Measurements from ENCODE around the gene DEGS1.

DEGS1 gene

GRCh38 chr1:224170748-224171478 is 12.1 kb upstream of the DEGS1 start:
- H3K27me3 Mint-ChIP-seq: no peaks in the 10 kb centered on the region

GRCh38 chr1:224172229-224172628 is 10.8 kb upstream of the DEGS1 start:
- peak overlapping the region; percentile 69 for H3K27ac Mint-ChIP-seq
- no peaks in the 10 kb centered on the region for H3K9me3 Mint-ChIP-seq
- no peaks in the 10 kb centered on the region for H3K27me3 Mint-ChIP-seq
- H3K36me3 Mint-ChIP-seq: peaks cover 4% of the 10 kb centered on the region
- peaks cover 38% of the 10 kb centered on the region for H3K4me1 Mint-ChIP-seq
- H3K4me3 Mint-ChIP-seq: no peak overlapping the region

More at GRCh38 chr1:224170748-224171478, 12.1 kb upstream of the DEGS1 start:
- no peaks in the 10 kb centered on the region for H3K9me3 Mint-ChIP-seq
- H3K27ac Mint-ChIP-seq: peak overlapping the region; percentile 51
- peak overlapping the region; percentile 52 for H3K4me3 Mint-ChIP-seq
- H3K36me3 Mint-ChIP-seq: peaks cover 4% of the 10 kb centered on the region
- H3K4me1 Mint-ChIP-seq: peaks cover 41% of the 10 kb centered on the region

GRCh38 chr1:224173523-224173922 is 9.5 kb upstream of the DEGS1 start:
- H3K4me1 Mint-ChIP-seq: peaks cover 38% of the 10 kb centered on the region
- H3K9me3 Mint-ChIP-seq: no peaks in the 10 kb centered on the region
- no peak overlapping the region for H3K27ac Mint-ChIP-seq
- no peaks in the 10 kb centered on the region for H3K27me3 Mint-ChIP-seq
- H3K4me3 Mint-ChIP-seq: no peak overlapping the region
- H3K36me3 Mint-ChIP-seq: peaks cover 4% of the 10 kb centered on the region

- H3K9me3 Mint-ChIP-seq: no peaks in the 10 kb centered on the region
- no peaks in the 10 kb centered on the region for H3K27me3 Mint-ChIP-seq
- H3K4me1 Mint-ChIP-seq: peaks cover 17% of the 10 kb centered on the region
- H3K4me3 Mint-ChIP-seq: peak overlapping the region; percentile 57
- H3K36me3 Mint-ChIP-seq: peaks cover 4% of the 10 kb centered on the region
- no peak overlapping the region for H3K27ac Mint-ChIP-seq
Measured at GRCh38 chr1:224175617-224176016, 7.4 kb upstream of the DEGS1 start.

- H3K27ac Mint-ChIP-seq: no peak overlapping the region
- peaks cover 18% of the 10 kb centered on the region for H3K4me1 Mint-ChIP-seq
- H3K27me3 Mint-ChIP-seq: no peaks in the 10 kb centered on the region
- no peak overlapping the region for H3K4me3 Mint-ChIP-seq
- no peaks in the 10 kb centered on the region for H3K9me3 Mint-ChIP-seq
- H3K36me3 Mint-ChIP-seq: no peaks in the 10 kb centered on the region
Measured at GRCh38 chr1:224177356-224177999, 5.6 kb upstream of the DEGS1 start.

GRCh38 chr1:224178894-224179293 is 4.1 kb upstream of the DEGS1 start:
- Mint-ChIP-seq H3K9me3 (no peaks in the 10 kb centered on the region), H3K36me3 (no peaks in the 10 kb centered on the region), H3K27me3 (no peaks in the 10 kb centered on the region), H3K4me3 (no peak overlapping the region), H3K4me1 (peaks cover 19% of the 10 kb centered on the region), H3K27ac (peak overlapping the region; percentile 35)

- no peaks in the 10 kb centered on the region for H3K36me3 Mint-ChIP-seq
- no peaks in the 10 kb centered on the region for H3K9me3 Mint-ChIP-seq
- peak overlapping the region; percentile 15 for H3K4me3 Mint-ChIP-seq
- no peaks in the 10 kb centered on the region for H3K27me3 Mint-ChIP-seq
- peaks cover 36% of the 10 kb centered on the region for H3K4me1 Mint-ChIP-seq
- H3K27ac Mint-ChIP-seq: peak overlapping the region; percentile 59
Measured at GRCh38 chr1:224180783-224181452, 2.1 kb upstream of the DEGS1 start.

GRCh38 chr1:224181453-224181810 is 1.6 kb upstream of the DEGS1 start:
- H3K9me3 Mint-ChIP-seq: no peaks in the 10 kb centered on the region
- H3K4me3 Mint-ChIP-seq: peak overlapping the region; percentile 82
- peak overlapping the region; percentile 86 for H3K27ac Mint-ChIP-seq
- H3K4me1 Mint-ChIP-seq: peaks cover 41% of the 10 kb centered on the region
- no peaks in the 10 kb centered on the region for H3K36me3 Mint-ChIP-seq
- no peaks in the 10 kb centered on the region for H3K27me3 Mint-ChIP-seq

- H3K9me3 Mint-ChIP-seq: no peaks in the 10 kb centered on the region
- no peaks in the 10 kb centered on the region for H3K27me3 Mint-ChIP-seq
- peaks cover 2% of the 10 kb centered on the region for H3K36me3 Mint-ChIP-seq
- H3K4me3 Mint-ChIP-seq: peak overlapping the region; percentile 82
- peak overlapping the region; percentile 86 for H3K27ac Mint-ChIP-seq
- peaks cover 47% of the 10 kb centered on the region for H3K4me1 Mint-ChIP-seq
Measured at GRCh38 chr1:224182057-224182865, 779 bp upstream of the DEGS1 start.

- H3K27me3 Mint-ChIP-seq: no peaks in the 10 kb centered on the region
- H3K9me3 Mint-ChIP-seq: no peaks in the 10 kb centered on the region
- peak overlapping the region; percentile 87 for H3K27ac Mint-ChIP-seq
- peaks cover 53% of the 10 kb centered on the region for H3K4me1 Mint-ChIP-seq
- peaks cover 9% of the 10 kb centered on the region for H3K36me3 Mint-ChIP-seq
- peak overlapping the region; percentile 90 for H3K4me3 Mint-ChIP-seq
Measured at GRCh38 chr1:224183591-224184312, 712 bp downstream of the DEGS1 start.

- Mint-ChIP-seq H3K4me1 (peaks cover 65% of the 10 kb centered on the region), H3K36me3 (peaks cover 9% of the 10 kb centered on the region), H3K27ac (peak overlapping the region; percentile 95), H3K4me3 (peak overlapping the region; percentile 90), H3K9me3 (no peaks in the 10 kb centered on the region), H3K27me3 (no peaks in the 10 kb centered on the region)
Measured at GRCh38 chr1:224185208-224185607, 2.2 kb downstream of the DEGS1 start.

GRCh38 chr1:224188286-224188685 is 5.2 kb downstream of the DEGS1 start:
- Mint-ChIP-seq H3K36me3 (peaks cover 10% of the 10 kb centered on the region), H3K27ac (peak overlapping the region; percentile 71), H3K9me3 (no peaks in the 10 kb centered on the region), H3K4me3 (peak overlapping the region; percentile 27), H3K27me3 (no peaks in the 10 kb centered on the region), H3K4me1 (peaks cover 48% of the 10 kb centered on the region)

GRCh38 chr1:224189561-224189960 is 6.5 kb downstream of the DEGS1 start:
- Mint-ChIP-seq H3K9me3 (no peaks in the 10 kb centered on the region), H3K27ac (peak overlapping the region; percentile 68), H3K27me3 (no peaks in the 10 kb centered on the region), H3K4me1 (peaks cover 42% of the 10 kb centered on the region), H3K4me3 (no peak overlapping the region), H3K36me3 (peaks cover 14% of the 10 kb centered on the region)

GRCh38 chr1:224192082-224192788 is 9.2 kb downstream of the DEGS1 start:
- H3K4me3 Mint-ChIP-seq: no peak overlapping the region
- H3K4me1 Mint-ChIP-seq: peaks cover 22% of the 10 kb centered on the region
- no peak overlapping the region for H3K27ac Mint-ChIP-seq
- no peaks in the 10 kb centered on the region for H3K27me3 Mint-ChIP-seq
- H3K36me3 Mint-ChIP-seq: peaks cover 14% of the 10 kb centered on the region
- H3K9me3 Mint-ChIP-seq: no peaks in the 10 kb centered on the region
